Omental fat pad (tissue), 4 donors: ENCODE data around the gene PRTFDC1. TPM values are rescaled to one million over a fixed set of nuclear protein-coding genes. Genes with fewer than 3 reads are reported as not detected.

ENCODE experiments used
- ATAC-seq: fragments of 150-250 bp; one replicate; pipeline ENCODE4 v1.9.1; 2016; ENCODE audit warnings: mild to moderate bottlenecking, moderate library complexity; ENCODE audit not compliant: low FRiP score
- DNase-seq: peaks from one replicate; pipeline ENCODE4 v3.0.0-alpha.2; 2019; ENCODE audit warnings: low spot score
- CTCF ChIP-seq, 3 donors: fragments of 450-650 bp; IDR thresholded peaks; one replicate each; pipeline ENCODE4 v1.5.1; 2016 to 2017; ENCODE audit warnings: antibody characterized with exemption in 3 of 3, mild to moderate bottlenecking in 3 of 3, moderate library complexity in 2 of 3
- total RNA-seq, 4 donors: library from RNA; depleted of rRNA; stranded (reverse); fragments of >200 nt; gene quantifications; one replicate each; pipeline ENCODE4 v1.1.0, GENCODE V29; 2016

The PRTFDC1 gene
- total RNA-seq, 4 donors from 2014 or later, result 1.4 to 5.4 (median 2.5) TPM

- TF ChIP-seq CTCF (IDR thresholded peaks at IDR 0.05), result no peak
- DNase-seq (no peak), ATAC-seq (no peak)
Measured at GRCh38 chr10:24935504-24936292, 16.7 kb downstream of the PRTFDC1 start.

- DNase-seq (no peak), ATAC-seq (no peak)
- TF ChIP-seq CTCF (IDR thresholded peaks at IDR 0.05), result no peak
Measured at GRCh38 chr10:24931236-24931635, 21.2 kb downstream of the PRTFDC1 start.

- TF ChIP-seq CTCF (IDR thresholded peaks at IDR 0.05), result no peak
- ATAC-seq (no peak), DNase-seq (no peak)
Measured at GRCh38 chr10:24930427-24930826, 22.0 kb downstream of the PRTFDC1 start.

GRCh38 chr10:24929904-24930303 is 22.5 kb downstream of the PRTFDC1 start:
- no peak for TF ChIP-seq CTCF (IDR thresholded peaks at IDR 0.05)
- ATAC-seq (no peak), DNase-seq (no peak)

GRCh38 chr10:24929056-24929544 is 23.3 kb downstream of the PRTFDC1 start:
- DNase-seq (no peak), ATAC-seq (no peak)
- no peak for TF ChIP-seq CTCF (IDR thresholded peaks at IDR 0.05)

- no peak for TF ChIP-seq CTCF (IDR thresholded peaks at IDR 0.05)
- DNase-seq (no peak), ATAC-seq (no peak)
Measured at GRCh38 chr10:24928163-24928562, 24.2 kb downstream of the PRTFDC1 start.

- TF ChIP-seq CTCF (IDR thresholded peaks at IDR 0.05), result no peak
- ATAC-seq (no peak), DNase-seq (no peak)
Measured at GRCh38 chr10:24926557-24926956, 25.8 kb downstream of the PRTFDC1 start.
